CD4-positive, alpha-beta T cell treated with Interleukin-4 for 1 hour (primary cell): Measurements from ENCODE around the gene L1CAM.

Source experiments
- DNase-seq, 2 donors: peaks; one replicate each; pipeline ENCODE4 v3.0.0-alpha.2; 2020 to 2022

The L1CAM gene, protein sequence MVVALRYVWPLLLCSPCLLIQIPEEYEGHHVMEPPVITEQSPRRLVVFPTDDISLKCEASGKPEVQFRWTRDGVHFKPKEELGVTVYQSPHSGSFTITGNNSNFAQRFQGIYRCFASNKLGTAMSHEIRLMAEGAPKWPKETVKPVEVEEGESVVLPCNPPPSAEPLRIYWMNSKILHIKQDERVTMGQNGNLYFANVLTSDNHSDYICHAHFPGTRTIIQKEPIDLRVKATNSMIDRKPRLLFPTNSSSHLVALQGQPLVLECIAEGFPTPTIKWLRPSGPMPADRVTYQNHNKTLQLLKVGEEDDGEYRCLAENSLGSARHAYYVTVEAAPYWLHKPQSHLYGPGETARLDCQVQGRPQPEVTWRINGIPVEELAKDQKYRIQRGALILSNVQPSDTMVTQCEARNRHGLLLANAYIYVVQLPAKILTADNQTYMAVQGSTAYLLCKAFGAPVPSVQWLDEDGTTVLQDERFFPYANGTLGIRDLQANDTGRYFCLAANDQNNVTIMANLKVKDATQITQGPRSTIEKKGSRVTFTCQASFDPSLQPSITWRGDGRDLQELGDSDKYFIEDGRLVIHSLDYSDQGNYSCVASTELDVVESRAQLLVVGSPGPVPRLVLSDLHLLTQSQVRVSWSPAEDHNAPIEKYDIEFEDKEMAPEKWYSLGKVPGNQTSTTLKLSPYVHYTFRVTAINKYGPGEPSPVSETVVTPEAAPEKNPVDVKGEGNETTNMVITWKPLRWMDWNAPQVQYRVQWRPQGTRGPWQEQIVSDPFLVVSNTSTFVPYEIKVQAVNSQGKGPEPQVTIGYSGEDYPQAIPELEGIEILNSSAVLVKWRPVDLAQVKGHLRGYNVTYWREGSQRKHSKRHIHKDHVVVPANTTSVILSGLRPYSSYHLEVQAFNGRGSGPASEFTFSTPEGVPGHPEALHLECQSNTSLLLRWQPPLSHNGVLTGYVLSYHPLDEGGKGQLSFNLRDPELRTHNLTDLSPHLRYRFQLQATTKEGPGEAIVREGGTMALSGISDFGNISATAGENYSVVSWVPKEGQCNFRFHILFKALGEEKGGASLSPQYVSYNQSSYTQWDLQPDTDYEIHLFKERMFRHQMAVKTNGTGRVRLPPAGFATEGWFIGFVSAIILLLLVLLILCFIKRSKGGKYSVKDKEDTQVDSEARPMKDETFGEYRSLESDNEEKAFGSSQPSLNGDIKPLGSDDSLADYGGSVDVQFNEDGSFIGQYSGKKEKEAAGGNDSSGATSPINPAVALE

DNA sequence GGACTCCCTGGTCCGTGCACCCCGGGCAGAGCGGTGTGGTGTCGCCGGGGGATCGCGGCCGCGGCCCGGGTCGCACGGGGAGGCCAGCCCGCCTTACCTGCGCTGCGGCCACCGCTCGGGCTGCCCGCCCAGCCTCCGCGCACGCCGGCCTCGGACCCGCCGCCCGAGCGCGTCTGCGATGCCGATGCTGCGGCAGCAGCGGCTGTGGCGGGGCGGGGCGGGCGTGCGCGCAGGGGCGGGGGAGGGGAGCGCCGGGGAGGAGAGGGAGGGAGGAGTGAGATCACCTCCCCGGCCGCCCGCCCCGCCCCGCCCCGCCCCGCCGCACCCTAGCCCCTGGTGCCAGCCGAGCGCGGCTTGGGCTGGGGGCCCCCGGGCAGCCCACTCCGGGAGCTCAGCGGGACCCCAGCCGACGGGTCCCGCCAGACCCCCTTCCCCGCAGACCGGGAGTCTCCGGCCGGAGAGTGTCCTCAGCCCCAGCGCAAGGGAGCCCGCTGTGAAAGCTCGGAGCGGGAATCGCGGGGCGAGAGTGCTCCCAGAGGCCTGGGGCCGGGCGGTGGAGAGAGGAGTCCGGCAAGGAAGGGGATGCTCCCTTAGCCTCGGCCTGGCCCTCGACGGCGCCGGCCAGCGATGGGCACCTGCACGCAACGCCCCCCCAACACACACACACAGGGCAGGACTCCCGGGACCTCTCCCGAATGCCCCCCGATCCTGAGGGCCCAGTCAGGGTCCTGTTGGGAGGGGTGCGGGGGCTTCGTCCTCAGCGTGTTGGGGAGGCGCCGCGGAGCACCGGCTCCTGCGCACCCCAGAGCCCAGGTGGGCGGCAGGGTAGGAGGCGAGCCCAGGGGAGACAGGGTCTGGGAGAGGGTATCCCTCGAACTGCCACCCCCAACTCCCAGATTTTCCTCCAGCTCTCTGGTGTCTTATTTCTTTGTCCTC, at the start of gene L1CAM:
Gene L1CAM (minus strand): TSS at position 206 of the 936 bp plus-strand sequence. CDS start 10,337 bp downstream, outside the sequence.
- peak in 1 of 2 donors; percentile 29 for DNase-seq

- DNase-seq, result no peak
Measured at GRCh38 chrX:153935326-153935851, 49.4 kb upstream of the L1CAM start.

DNA sequence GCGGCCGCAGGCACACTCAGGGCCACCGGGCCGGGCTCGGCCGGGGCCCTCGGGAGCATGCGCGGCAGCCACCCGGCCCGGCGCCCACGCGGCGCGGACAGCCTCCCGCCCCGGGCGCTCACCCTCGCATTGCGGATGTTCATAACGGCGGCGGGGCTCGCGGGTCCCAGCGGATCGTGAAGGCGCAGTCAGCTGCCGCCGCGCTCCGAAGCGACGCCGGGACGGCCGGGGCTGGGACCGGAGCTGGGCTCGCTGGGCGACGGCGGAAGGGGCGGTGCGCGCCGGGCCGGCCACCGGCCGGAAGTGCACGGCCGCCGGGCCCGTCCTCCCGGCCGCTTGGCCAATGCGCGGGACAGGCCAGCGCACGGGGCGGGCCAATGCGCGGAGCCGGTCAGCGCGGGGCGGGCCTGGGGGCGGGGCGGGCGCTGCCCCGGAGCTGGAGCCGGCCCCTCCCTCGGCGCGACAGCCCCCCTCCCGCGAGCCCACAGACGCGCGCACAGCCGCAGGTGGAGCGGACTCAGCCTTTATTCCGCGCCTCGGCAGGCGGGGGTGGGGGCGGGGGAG, 48.9 kb upstream of the L1CAM start, which contains the start of gene NAA10:
Gene NAA10 (minus strand): TSS at position 276 of the 564 bp plus-strand sequence. CDS start 133 bp downstream, at position 143.
- peak; percentile 62 to 70 for DNase-seq

- DNase-seq, result no peak
Measured at GRCh38 chrX:153934148-153934761, 48.3 kb upstream of the L1CAM start.

GRCh38 chrX:153933748-153934147, 47.8 kb upstream of the L1CAM start:
- no peak for DNase-seq

GRCh38 chrX:153932220-153932915, 46.4 kb upstream of the L1CAM start:
- DNase-seq, result no peak

GRCh38 chrX:153931748-153932147, 45.8 kb upstream of the L1CAM start:
- no peak for DNase-seq

DNA sequence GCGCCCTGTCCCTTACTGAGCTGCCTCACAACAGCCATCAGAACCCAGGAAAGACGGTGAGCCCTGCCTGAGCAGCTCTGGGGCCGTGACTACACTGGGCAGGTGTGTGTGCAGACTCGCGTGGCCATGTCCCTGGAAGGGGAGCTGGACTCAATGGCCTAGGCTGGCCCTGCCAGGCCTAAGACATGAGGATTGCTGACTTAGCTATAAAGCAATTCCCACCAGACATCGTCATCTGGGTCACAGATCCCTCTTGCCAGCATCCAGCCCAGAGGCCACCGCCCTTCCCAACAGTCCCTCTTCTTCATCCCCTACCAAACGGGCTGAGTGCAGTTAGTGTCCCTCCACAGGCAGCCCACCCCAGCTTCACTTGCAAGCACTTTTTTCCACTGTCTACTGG, 45.2 kb upstream of the L1CAM start:
- no peak for DNase-seq

DNA sequence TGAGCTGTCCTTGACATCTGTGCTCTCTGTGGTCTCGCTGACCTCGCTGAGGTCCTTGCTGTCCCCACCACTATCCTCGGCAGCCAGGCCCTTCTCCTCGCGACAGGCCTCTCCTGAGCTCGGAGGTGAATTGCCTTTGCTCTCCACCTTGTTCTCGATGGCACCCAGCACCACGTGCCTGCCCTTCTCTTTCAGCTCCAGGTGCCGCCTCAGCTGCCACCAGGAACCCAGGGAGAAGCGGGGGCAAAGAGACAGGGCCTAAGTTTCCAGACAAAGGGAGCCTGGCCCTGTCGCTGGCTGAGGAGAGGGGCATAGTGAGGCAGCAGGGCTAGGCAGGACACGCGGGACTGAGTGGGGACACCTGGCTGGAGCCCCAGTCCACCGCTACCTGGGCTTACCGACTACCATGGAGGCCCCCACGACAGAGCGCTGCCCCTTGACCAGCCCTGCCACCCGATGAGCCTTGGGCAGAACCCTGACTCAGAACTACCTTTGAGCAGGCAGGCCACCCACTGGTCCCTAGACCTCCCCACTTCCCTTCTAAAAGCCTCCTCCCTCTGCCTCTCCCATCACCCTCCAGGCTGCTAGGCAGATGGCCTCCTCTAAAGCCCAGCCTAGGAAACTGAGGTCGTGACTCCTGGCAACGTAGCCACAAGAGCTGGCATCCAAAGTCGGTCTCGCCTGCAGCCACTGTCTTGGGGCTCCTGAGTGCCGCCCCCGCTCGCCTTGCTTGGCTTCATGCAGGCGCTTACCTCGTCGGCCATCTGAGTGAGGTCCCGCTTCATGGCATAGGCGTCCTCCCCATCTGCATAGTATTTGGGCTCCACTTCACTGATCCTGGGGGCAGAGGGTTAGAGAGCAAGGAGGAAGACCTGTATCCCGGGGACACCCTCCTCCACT, 44.3 kb upstream of the L1CAM start:
- no peak for DNase-seq

DNA sequence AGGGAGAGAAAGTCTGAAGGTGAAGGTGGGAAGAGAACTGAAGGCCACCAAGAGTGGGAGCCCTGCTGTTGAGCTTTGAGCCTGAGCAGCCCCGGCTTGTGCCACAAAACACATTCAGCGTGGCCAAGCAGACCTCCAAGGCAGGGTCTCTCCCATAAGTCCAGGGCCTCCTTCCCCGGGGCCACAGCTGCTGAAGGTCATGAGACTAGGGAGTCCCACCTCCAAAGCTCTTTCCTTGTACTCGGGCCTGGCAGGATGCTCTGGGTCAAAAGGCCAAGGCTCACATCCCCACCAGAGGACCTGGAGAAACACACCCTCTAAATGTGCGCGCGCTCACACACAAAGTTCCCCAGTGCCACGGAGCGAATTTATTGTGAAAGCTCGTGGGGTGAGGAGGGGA, 43.6 kb upstream of the L1CAM start:
- DNase-seq, result no peak

- no peak for DNase-seq
Measured at GRCh38 chrX:153928846-153929245, 42.9 kb upstream of the L1CAM start.

DNA sequence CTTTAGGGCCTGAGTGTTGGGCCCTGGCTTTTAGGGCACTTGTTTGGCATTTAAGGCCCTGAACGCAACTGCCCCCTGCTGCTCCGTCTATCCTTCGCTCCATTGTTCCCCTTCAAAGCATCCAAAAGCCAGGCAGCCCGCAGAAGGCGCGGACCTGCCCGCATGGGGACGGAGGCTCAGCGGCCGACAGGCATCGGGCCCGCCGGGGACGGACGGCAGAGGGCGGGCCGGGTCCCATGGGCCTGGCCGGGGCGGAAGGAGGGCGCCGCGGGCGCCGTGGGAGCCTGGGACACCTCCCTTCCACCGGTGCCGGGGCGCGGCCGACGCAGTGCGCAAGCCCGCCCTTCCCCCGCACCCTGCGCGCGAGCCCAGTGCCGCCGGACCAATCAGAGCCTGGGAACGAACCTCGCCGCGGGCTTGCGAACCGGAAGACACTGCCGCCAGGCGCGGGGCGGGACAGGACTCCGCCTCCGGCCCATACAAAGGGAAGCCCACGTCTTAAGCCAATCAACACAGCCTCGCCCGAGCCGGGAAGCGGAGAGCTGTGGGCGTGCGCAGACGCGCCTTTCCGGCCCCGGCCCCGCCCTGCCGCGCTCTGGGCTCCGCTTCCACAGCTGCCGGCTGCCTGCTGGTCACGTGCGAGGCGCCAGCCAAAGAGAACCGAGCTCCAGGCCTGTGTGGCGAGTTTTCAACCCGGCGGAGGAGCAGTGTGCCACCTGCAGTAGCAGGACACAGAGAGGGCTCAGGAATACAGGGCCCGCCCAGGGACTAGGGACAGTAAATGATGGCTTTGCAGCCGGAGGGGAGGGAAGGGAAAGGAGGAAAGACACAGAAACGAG, 42.2 kb upstream of the L1CAM start:
- DNase-seq, result peak; percentile 95 to 98

GRCh38 chrX:153927672-153927921, 41.6 kb upstream of the L1CAM start:
- DNase-seq, result no peak

- peak; percentile 82 to 90 for DNase-seq
Measured at GRCh38 chrX:153926858-153927671, 41.1 kb upstream of the L1CAM start.

DNA sequence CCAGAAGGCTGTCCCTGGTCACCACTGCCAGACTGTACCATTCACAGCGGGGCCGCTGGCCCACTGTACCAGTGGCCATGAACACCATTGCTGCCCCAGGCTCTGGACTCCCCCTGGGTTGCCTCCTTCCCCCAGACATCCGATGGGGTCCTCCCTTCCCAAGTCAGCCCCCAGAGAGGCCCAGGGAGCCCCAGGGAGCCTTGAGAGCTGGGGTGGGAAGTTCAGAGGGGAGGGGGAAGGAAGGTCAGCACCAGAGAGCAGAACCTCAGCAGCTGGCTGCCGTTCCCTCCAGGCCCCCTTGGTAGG, 40.5 kb upstream of the L1CAM start:
- no peak for DNase-seq

DNA sequence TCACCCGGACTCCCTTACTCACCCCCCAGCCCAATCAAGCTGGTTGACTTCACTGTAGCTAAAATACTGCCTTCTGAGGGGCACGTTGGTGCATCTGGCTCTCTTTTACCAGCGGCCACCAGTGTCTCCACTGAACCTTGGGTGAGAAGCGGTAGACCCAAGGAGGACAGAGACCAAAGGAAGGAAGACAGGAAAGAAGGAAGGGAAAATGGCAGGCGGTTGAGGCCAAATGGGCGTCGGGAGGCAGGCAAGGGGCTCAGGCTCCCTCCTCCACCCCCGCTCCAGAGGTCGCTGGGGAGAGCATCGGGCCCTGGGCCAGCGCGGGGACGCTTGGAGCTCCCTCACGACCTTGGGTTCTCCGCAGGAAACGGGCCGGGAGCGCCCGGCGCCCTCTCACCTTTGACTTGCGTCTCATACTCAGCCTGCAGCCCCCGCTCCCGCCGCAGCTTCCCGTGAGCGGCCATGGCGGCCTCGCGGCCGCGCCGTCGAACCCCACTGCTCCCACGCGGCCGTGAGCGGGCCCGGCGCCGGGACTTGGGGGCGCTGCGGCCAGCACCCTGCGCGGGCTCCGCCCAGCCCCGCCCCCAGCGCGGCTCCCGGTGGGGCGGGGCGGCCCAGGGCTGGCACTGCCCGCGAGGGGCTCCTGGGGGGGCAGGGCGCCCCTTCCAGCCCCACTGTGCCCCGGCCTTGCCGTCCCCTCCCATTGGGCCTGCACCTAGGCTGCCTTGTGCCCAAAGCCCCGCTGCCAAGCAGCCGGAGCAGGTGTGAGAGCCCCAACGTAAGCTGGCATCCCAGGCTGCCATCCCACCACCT, 40.0 kb upstream of the L1CAM start, which contains the start of gene ARHGAP4:
Gene ARHGAP4 (minus strand): TSS at position 526 of the 813 bp plus-strand sequence. CDS start 62 bp downstream, at position 464.
- peak in 1 of 2 donors; percentile 46 for DNase-seq
